ENCODE results near the gene CD200. TPM values are rescaled to one million over a fixed set of nuclear protein-coding genes. Genes with fewer than 3 reads are reported as not detected.

CD200 gene
- total RNA-seq, 1 experiment from 2014 or later = not detected

GRCh38 chr3:112334691-112335433, 1.9 kb downstream of the CD200 start:
- no peak for TF ChIP-seq CTCF (IDR thresholded peaks at IDR 0.05; ENCODE audit: unreplicated experiment)
- Mint-ChIP-seq H3K36me3 (ENCODE audit: insufficient read depth, unreplicated experiment) (no peaks in the 10 kb centered on the region), H3K27ac (ENCODE audit: low read depth, unreplicated experiment) (no peak overlapping the region), H3K4me1 (ENCODE audit: insufficient read depth, unreplicated experiment) (no peaks in the 10 kb centered on the region), H3K27me3 (ENCODE audit: insufficient read depth, unreplicated experiment) (no peaks in the 10 kb centered on the region), H3K4me3 (ENCODE audit: unreplicated experiment) (no peak overlapping the region), H3K9me3 (ENCODE audit: unreplicated experiment) (no peaks in the 10 kb centered on the region)
- BruUV-seq (replicated peaks) = no TSS peak
- intact Hi-C loops (cut with micrococcal nuclease) = no loop called here
- ChIA-PET POLR2A (no interaction called here), CTCF (interaction anchor here (0.6 to 2.4 kb wide), 6 partner anchors 10 to 223 kb away, joined by 3 to 13 read pairs (median 4); partner anchors contain the start of genes BTLA and SLC9C1)
- DNase-seq (ENCODE audit: unreplicated experiment) = no peak

- Mint-ChIP-seq H3K4me1 (ENCODE audit: insufficient read depth, unreplicated experiment) (no peaks in the 10 kb centered on the region), H3K4me3 (ENCODE audit: unreplicated experiment) (no peak overlapping the region), H3K27ac (ENCODE audit: low read depth, unreplicated experiment) (no peak overlapping the region), H3K9me3 (ENCODE audit: unreplicated experiment) (no peaks in the 10 kb centered on the region), H3K27me3 (ENCODE audit: insufficient read depth, unreplicated experiment) (no peaks in the 10 kb centered on the region), H3K36me3 (ENCODE audit: insufficient read depth, unreplicated experiment) (no peaks in the 10 kb centered on the region)
- TF ChIP-seq CTCF (IDR thresholded peaks at IDR 0.05; ENCODE audit: unreplicated experiment) = no peak
- POLR2A ChIA-PET = no interaction called here
- DNase-seq (ENCODE audit: unreplicated experiment) = no peak
- no TSS peak for BruUV-seq (replicated peaks)
- intact Hi-C loops (cut with micrococcal nuclease) = no loop called here
- CTCF ChIA-PET = interaction anchor here (1.0 kb wide), 2 partner anchors 11 to 164 kb away, joined by 3 read pairs; partner anchors contain the start of gene BTLA
Measured at GRCh38 chr3:112335434-112335781, 2.5 kb downstream of the CD200 start.

- H3K36me3 Mint-ChIP-seq (ENCODE audit: insufficient read depth, unreplicated experiment) = no peaks in the 10 kb centered on the region
- no peak for DNase-seq (ENCODE audit: unreplicated experiment)
- no peaks in the 10 kb centered on the region for H3K4me1 Mint-ChIP-seq (ENCODE audit: insufficient read depth, unreplicated experiment)
- BruUV-seq (replicated peaks) = no TSS peak
- no peak for TF ChIP-seq CTCF (IDR thresholded peaks at IDR 0.05; ENCODE audit: unreplicated experiment)
- H3K27me3 Mint-ChIP-seq (ENCODE audit: insufficient read depth, unreplicated experiment) = no peaks in the 10 kb centered on the region
- intact Hi-C loops (cut with micrococcal nuclease) = no loop called here
- CTCF ChIA-PET = interaction anchor here (0.7 to 1.7 kb wide), 3 partner anchors 45 to 227 kb away, joined by 3 to 7 read pairs (median 6); partner anchors contain the start of gene SLC9C1
- no peaks in the 10 kb centered on the region for H3K9me3 Mint-ChIP-seq (ENCODE audit: unreplicated experiment)
- no peak overlapping the region for H3K27ac Mint-ChIP-seq (ENCODE audit: low read depth, unreplicated experiment)
- no peak overlapping the region for H3K4me3 Mint-ChIP-seq (ENCODE audit: unreplicated experiment)
- POLR2A ChIA-PET = interaction anchor here (0.6 to 1.0 kb wide), 3 partner anchors 41 to 64 kb away, joined by 3 to 4 read pairs (median 3); partner anchors contain the start of gene SLC9C1
Measured at GRCh38 chr3:112338021-112338726, 5.2 kb downstream of the CD200 start.

- TF ChIP-seq CTCF (IDR thresholded peaks at IDR 0.05; ENCODE audit: unreplicated experiment) = no peak
- DNase-seq (ENCODE audit: unreplicated experiment) = no peak
- BruUV-seq (replicated peaks) = no TSS peak
- POLR2A ChIA-PET = interaction anchor here (0.7 to 1.0 kb wide), 2 partner anchors 40 to 45 kb away, joined by 3 to 4 read pairs; partner anchors contain the start of gene SLC9C1
- Mint-ChIP-seq H3K27me3 (ENCODE audit: insufficient read depth, unreplicated experiment) (no peaks in the 10 kb centered on the region), H3K4me1 (ENCODE audit: insufficient read depth, unreplicated experiment) (no peaks in the 10 kb centered on the region), H3K9me3 (ENCODE audit: unreplicated experiment) (no peaks in the 10 kb centered on the region), H3K27ac (ENCODE audit: low read depth, unreplicated experiment) (no peak overlapping the region), H3K36me3 (ENCODE audit: insufficient read depth, unreplicated experiment) (no peaks in the 10 kb centered on the region), H3K4me3 (ENCODE audit: unreplicated experiment) (no peak overlapping the region)
- intact Hi-C loops (cut with micrococcal nuclease) = no loop called here
- CTCF ChIA-PET = interaction anchor here (1.6 to 1.7 kb wide), 2 partner anchors 45 to 227 kb away, joined by 6 to 7 read pairs; partner anchors contain the start of gene SLC9C1
Measured at GRCh38 chr3:112338727-112339056, 5.7 kb downstream of the CD200 start.

All from MCF 10A (cell line).